Neutrophil (primary cell): ENCODE measurements around the gene OGDHL.

Source experiments
- H3K27ac ChIP-seq: fragments of 200-600 bp; sonication (generic); 2 replicates; pipeline ENCODE4 v1.5.1; 2016; ENCODE audit warnings: mild to moderate bottlenecking, moderate library complexity
- H3K27me3 ChIP-seq: fragments of 200-600 bp; sonication (generic); 2 replicates; pipeline ENCODE4 v1.6.0; 2016; ENCODE audit warnings: mild to moderate bottlenecking
- H3K36me3 ChIP-seq: fragments of 200-600 bp; sonication (generic); 2 replicates; pipeline ENCODE4 v1.5.1; 2017
- H3K4me1 ChIP-seq, 2 experiments: fragments of 200-600 bp in 1 of 2; sonication (generic) in 1 of 2; 1 replicate in 1 of 2; 2 replicates in 1 of 2; pipeline versions ENCODE4 v1.5.1 to v1.6.1; 2013 to 2016; ENCODE audit warnings: low read depth in 1 of 2, low read length in 1 of 2, mild to moderate bottlenecking in 1 of 2, moderate library complexity in 1 of 2; ENCODE audit not compliant: control insufficient read depth in 1 of 2, insufficient read depth in 1 of 2
- H3K4me3 ChIP-seq, 2 experiments: fragments of 200-600 bp in 1 of 2; sonication (generic) in 1 of 2; 1 replicate in 1 of 2; 2 replicates in 1 of 2; pipeline ENCODE4 v1.5.1; 2013 to 2016; ENCODE audit warnings: low read depth in 1 of 2, low read length in 1 of 2, mild to moderate bottlenecking in 1 of 2, moderate library complexity in 1 of 2
- H3K9me3 ChIP-seq: fragments of 200-600 bp; sonication (generic); 2 replicates; pipeline ENCODE4 v1.5.1; 2016
- CTCF ChIP-seq: fragments of 200-600 bp; sonication (generic); IDR thresholded peaks from 2 replicates; pipeline ENCODE4 v1.5.1; 2016; ENCODE audit warnings: antibody characterized with exemption

OGDHL gene

GRCh38 chr10:49749556-49750491 is 12.3 kb downstream of the OGDHL start:
- Histone ChIP-seq H3K9me3 (no peaks in the 10 kb centered on the region), H3K27ac (no peak overlapping the region), H3K36me3 (no peaks in the 10 kb centered on the region), H3K27me3 (peaks cover 8% of the 10 kb centered on the region), H3K4me3 (no peak overlapping the region), H3K4me1 (no peaks in the 10 kb centered on the region)
- no peak for TF ChIP-seq CTCF

- Histone ChIP-seq H3K27me3 (peaks cover 6% of the 10 kb centered on the region), H3K4me3 (no peak overlapping the region), H3K9me3 (no peaks in the 10 kb centered on the region), H3K4me1 (no peaks in the 10 kb centered on the region), H3K36me3 (no peaks in the 10 kb centered on the region), H3K27ac (no peak overlapping the region)
- no peak for TF ChIP-seq CTCF
These were observed 13.0 kb downstream of the OGDHL start for GRCh38 chr10:49749144-49749543.

- no peak overlapping the region for H3K4me3 ChIP-seq
- no peaks in the 10 kb centered on the region for H3K9me3 ChIP-seq
- no peaks in the 10 kb centered on the region for H3K4me1 ChIP-seq
- TF ChIP-seq CTCF, result no peak
- H3K27ac ChIP-seq, result no peak overlapping the region
- H3K36me3 ChIP-seq, result no peaks in the 10 kb centered on the region
- peaks cover 6% of the 10 kb centered on the region for H3K27me3 ChIP-seq
These were observed 14.1 kb downstream of the OGDHL start for GRCh38 chr10:49748006-49748405.

GRCh38 chr10:49747303-49747646 is 14.8 kb downstream of the OGDHL start:
- Histone ChIP-seq H3K9me3 (no peaks in the 10 kb centered on the region), H3K27ac (no peak overlapping the region), H3K36me3 (no peaks in the 10 kb centered on the region), H3K4me3 (no peak overlapping the region), H3K27me3 (peaks cover under 1% of the 10 kb centered on the region), H3K4me1 (no peaks in the 10 kb centered on the region)
- TF ChIP-seq CTCF, result no peak

- Histone ChIP-seq H3K27ac (no peak overlapping the region), H3K9me3 (no peaks in the 10 kb centered on the region), H3K27me3 (no peaks in the 10 kb centered on the region), H3K4me3 (no peak overlapping the region), H3K36me3 (no peaks in the 10 kb centered on the region), H3K4me1 (no peaks in the 10 kb centered on the region)
- TF ChIP-seq CTCF, result no peak
These were observed 15.4 kb downstream of the OGDHL start for GRCh38 chr10:49746626-49747302.
